OCI-LY7 (cell line): ENCODE results near the gene GALK1.

Source experiments
- CTCF ChIP-seq: fragments of 200-600 bp; sonication (generic); conservative IDR thresholded peaks from 2 replicates; pipeline ENCODE4 v1.5.1; 2014; ENCODE audit warnings: mild to moderate bottlenecking, antibody characterized with exemption, low read length, moderate library complexity, mixed read lengths
- EZH2phosphoT487 ChIP-seq: fragments of 200-600 bp; sonication (generic); IDR thresholded peaks from 2 replicates; pipeline ENCODE4 v1.6.1; 2018; ENCODE audit warnings: low read depth, borderline replicate concordance, mild to moderate bottlenecking, mixed run types, antibody characterized with exemption, low read length, moderate library complexity, mixed read lengths

- TF ChIP-seq CTCF (no peak), EZH2phosphoT487 (no peak)
Observed at GRCh38 chr17:75752405-75752709, 12.6 kb downstream of the GALK1 start.
